Measurements from ENCODE around the gene ADAMTSL4.
A peak's percentile ranks its signal among the peaks of the same experiment; 100 is the strongest.

The ADAMTSL4 gene

DNA sequence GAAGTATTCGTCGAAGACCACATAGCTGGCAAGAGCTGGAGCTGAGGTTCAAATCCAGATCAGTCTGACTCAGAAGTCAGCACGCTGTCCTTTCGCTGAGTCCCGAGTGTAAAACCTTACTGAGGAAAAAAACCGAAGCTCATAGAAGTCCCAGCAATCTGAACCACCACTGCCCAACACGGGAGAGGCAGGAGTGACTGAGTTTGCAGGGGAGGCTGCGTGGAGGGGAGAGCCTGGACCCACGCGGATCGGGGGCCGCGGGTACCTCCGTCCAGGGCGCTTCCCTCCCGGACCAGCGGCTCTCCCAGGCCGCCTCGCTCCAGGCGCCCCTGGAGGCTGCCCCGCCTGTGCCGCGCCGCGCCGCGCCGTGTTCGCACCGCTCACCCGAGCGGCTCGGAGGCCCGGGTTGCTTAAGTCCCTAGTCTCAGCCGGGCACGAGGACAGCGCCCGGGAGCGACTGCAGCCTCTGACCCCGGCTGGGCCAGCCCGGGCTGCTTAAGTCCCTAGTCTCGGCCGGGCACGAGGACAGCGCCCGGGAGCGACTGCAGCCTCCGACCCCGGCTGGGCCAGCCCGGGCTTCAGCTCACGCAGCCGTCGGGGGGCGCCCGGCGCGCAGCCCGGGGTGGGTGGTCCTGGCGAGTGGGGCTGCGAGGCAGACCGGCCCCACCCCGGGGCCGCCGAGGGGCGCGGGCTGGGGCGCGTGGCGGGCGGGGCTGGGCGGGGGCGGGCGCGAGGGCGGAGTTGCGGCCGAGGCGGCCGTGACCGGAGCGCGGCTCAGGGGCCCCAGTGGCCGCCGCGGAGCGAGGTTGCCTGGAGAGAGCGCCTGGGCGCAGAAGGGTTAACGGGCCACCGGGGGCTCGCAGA is at the start of gene ADAMTSL4:
Gene ADAMTSL4 (plus strand): TSS at position 777 of the 864 bp plus-strand sequence. CDS start 2,881 bp downstream, outside the sequence.
- peak; percentile 84 for DNase-seq (ENCODE audit: low spot score)

DNA sequence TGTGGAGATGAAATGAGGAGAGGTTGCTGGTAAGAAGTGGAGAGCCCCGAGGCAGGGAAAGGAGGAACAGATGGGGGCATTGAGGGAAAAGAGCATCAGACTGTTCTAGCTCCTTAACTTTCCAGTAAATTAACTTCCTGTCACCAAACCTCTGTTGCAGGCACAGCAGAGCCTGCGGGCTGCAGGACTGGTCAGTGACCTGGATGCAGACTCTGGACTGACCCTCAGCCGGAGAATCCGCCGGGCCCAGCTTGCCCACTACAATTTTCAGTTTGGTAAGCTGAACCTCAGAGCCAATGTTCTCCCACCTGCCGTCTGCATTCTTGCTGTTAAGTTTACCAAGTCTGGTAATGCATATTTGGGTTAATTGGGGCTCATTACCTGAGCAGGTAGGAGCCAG is 43.8 kb upstream of the ADAMTSL4 start:
- no peak for DNase-seq (ENCODE audit: low spot score)

DNA sequence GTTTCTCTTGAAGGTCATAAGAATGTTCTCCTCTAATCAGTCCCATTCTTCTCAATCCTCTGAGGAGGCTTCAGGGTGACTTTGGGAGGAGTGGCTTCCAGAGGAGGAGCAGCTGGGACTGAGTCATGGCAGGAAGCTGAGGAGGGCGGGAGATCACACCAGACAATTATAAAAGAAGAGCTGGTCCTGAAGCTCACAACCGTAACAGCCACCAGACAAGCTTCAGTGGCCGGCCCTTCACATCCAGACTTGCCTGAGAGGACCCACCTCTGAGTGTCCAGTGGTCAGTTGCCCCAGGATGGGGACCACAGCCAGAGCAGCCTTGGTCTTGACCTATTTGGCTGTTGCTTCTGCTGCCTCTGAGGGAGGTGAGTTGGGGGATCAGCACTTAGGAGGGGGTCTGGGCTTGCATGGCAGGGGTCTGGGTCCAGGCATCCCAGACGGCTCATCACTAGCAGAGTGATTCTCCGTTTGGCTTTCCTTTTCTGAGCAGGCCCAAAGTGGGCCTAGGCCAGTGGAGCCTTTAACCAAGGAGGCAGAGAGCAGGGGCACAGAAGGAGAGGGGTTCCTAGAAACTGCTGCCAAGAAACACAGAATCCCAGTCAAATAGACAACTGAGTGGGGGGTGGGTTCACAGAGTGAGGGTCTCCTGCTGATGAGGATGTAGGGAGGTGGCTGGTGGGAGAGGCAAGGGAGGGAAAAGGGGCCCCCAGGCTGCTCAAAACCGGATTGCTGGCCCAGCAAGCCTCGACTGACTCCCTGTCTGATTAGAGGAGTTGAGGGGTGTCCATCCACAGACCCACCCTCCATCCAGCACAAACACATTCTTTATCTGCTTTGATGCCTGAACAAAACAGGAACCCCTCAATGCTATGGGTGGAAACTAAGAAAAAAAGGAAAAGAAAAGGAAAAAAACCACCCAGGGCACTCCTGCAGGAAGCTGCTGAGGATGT is 41.0 kb upstream of the ADAMTSL4 start, which contains the start of gene ECM1:
Gene ECM1 (plus strand): TSS at position 198 of the 953 bp plus-strand sequence. CDS start 101 bp downstream, at position 299.
- DNase-seq (ENCODE audit: low spot score): peak; percentile 91

DNA sequence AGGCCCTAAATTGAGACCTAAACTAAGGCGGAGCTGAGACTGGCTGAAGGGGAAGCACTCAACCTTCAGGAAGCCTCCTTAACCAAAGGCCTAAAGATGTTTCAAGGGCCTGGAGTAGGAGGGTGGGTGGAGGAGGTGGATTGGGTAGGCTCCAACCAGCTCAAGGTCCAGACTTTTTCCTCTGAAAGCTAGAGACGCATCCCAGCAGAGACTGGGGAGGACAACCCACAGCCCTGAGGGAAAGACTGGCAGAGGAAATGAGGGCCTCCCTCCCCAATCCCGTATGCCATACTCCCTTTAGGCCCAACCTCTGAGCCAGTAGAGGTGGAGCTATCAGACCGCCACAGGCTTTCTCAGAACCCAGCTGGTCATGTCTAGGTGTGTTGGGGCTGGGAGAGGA is 40.2 kb upstream of the ADAMTSL4 start:
- no peak for DNase-seq (ENCODE audit: low spot score)

DNA sequence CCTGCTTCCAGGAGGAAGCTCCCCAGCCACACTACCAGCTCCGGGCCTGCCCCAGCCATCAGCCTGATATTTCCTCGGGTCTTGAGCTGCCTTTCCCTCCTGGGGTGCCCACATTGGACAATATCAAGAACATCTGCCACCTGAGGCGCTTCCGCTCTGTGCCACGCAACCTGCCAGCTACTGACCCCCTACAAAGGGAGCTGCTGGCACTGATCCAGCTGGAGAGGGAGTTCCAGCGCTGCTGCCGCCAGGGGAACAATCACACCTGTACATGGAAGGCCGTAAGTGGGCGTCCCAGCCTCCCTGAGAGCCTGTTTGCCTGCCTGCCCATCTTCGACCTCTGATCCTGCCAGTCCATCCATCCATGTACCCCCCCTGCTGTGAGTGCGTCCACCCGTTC is 37.7 kb upstream of the ADAMTSL4 start:
- no peak for DNase-seq (ENCODE audit: low spot score)

DNA sequence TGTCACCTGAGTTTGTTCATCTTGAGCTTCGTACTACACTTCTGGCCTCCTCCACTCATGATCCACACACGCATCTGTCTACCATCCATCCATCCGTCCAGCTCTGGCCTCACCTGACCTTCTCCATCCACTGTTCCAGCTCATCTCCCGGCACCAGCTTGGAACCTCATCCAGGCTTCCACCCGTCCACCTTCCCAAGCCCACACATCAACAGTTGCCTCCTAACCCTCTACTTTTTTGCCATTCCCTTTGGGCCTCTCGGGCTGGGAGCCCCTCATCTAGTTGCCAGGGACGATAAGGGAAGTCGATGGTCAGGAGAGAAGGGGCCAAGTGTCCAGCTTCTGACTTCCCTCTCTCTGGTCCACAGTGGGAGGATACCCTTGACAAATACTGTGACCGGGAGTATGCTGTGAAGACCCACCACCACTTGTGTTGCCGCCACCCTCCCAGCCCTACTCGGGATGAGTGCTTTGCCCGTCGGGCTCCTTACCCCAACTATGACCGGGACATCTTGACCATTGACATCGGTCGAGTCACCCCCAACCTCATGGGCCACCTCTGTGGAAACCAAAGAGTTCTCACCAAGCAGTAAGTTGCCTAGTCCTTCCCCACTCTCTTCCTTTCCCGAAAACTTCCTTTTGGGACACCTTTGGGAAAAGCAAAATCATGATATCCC is 37.1 kb upstream of the ADAMTSL4 start:
- no peak for DNase-seq (ENCODE audit: low spot score)

DNA sequence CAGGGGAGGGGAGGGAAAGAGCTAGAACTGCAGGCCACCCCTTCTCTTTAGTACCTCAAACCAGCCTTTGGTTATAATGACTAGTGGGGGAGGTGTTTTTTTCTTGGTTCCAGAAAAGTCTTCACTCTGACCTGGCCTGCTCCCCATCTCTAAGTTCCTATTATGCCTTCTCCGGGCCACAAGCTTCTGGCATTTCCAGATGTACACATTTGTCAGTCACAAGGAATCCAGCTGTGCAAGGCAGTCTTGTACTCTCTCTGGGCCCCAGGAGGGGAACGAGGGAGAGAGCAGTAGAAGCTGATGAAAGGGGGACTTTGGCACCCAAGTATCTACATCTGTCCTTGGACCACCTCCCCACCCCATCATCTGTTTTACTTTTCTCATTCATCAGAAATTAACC is 36.4 kb upstream of the ADAMTSL4 start:
- no peak for DNase-seq (ENCODE audit: low spot score)

DNA sequence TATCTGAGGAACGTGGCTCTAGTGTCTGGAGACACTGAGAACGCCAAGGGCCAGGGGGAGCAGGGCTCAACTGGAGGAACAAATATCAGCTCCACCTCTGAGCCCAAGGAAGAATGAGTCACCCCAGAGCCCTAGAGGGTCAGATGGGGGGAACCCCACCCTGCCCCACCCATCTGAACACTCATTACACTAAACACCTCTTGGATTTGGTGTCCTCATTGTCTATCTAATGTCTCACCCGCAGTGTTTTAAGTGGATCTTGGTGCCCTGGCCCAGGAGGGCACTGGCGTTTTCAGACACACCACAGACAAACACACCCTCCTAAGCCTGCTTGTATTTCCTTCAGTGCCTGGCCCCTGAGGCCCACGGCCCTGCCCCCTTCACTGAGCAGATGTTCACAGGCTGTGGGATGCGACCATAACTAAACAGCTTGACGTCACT is 35.8 kb upstream of the ADAMTSL4 start:
- DNase-seq (ENCODE audit: low spot score): no peak

DNA sequence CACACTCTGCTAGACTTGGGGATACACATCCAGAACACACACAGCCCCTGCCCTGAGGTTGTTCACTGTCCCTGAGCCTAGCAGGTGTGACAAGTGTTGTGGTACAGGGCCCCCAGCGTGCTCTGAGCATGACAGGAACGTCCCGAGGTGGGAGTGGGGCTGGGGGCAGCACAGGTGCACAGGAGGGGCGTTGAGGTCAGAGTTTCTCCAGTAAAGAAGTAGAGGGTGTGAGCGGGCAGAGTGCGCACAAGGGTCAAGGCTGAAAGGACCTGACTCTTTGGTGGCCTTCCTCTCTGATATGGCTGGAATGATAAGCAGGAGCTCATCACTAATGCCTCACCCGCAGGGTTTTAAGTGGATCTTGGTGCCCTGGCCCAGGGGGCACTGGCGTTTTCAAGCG is 34.9 kb upstream of the ADAMTSL4 start:
- DNase-seq (ENCODE audit: low spot score): no peak

DNA sequence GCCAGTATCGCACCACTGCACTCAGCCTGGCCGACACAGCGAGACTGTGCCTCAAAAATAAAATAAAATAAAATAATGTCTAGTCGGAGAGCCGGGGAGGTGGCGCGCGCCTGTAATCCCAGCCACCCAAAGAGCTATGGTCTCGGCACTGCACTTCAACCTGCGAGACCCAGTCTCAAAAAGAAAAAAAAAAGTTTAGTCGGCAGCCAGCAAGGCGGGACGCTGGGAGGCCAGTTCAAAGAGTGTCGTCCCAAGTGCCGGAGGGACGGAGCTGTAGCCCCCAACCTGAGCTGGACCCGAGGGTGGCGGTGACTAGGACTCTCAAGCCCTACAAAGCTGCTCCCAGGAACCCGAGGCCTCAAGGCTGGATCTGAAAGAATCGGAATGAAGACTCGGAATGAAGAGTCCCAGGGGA is 34.3 kb upstream of the ADAMTSL4 start:
- DNase-seq (ENCODE audit: low spot score): no peak

DNA sequence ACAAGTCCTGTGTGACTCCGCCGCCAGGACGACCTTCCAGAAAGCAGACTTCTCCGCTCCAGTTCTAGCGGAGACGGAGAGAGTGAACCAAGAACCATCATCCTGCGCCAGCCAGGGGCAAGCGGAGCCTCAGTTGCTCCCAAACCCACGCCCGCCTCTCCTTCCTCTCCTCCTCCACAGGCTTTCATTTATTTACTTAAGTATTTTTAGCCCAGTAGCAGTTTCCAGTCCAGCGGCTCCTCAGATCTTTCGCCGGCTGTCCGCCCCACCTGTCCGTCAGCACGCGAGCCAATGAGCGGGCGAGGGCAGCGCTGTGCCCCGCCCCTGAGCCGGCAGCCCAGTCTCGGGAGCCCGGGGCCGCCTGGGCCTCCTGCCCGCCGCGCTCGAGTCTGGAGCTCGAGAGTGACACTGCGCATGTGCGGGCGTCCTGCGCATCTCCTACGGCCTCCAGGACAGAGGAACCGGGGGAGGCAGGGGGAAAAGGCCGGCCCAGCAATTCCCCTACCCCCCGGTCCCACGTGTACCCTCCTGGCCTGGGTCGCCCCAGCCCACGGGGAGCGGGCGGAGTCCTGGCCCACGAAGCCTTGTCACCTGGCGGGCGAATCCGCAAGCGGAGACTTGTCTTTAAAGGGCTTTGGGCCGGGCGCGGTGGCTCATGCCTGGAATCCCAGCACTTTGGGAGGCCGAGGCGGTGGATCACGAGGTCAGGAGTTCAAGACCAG is 33.7 kb upstream of the ADAMTSL4 start, which contains the start of gene FALEC:
Gene FALEC (plus strand): TSS at position 425 of the 722 bp plus-strand sequence.
- DNase-seq (ENCODE audit: low spot score): peak; percentile 97

DNA sequence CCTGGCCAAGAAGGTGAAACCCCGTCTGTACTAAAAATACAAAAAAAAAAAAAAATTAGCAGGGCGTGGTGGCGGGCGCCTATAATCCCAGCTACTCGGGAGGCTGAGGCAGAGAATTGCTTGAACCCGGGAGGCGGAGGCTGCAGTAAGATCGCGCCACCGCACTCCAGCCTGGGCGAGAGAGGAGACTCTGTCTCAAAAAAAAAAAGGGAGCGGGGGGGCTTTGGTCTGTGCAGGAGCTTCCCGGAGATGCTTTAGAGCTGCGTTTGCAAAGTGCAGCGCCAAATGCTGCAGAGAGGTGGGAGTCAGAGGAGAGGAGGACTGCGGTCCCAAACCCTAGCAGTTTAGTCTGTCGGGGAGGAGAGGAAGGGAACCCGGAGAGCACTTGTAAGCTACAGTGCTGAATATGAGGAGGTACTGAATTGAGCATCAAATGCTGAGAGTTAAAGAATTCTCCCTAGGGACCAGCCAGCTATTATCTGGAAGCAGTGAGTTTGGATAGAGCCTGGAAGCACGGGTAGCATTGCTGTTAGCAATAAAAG is 33.1 kb upstream of the ADAMTSL4 start:
- DNase-seq (ENCODE audit: low spot score): peak; percentile 55

DNA sequence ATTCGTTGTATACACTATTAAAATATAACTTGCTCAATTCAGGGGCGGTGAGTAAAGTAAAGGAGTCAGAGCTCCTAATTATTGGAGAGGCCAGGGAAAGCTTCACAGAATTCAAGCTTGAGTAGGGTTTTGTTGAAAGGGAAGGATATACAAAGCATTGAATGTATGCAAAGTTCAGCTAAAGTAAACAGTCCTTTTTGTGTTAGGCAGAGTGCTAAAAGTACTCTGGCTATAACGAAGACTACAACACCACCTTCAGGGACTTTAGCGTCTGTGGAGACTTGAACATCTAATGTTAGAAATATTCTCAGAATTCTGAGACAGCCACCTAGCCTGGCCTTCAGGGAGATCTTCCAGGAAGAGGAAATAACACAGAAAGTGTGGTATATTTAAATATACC is 32.6 kb upstream of the ADAMTSL4 start:
- DNase-seq (ENCODE audit: low spot score): peak; percentile 63

DNA sequence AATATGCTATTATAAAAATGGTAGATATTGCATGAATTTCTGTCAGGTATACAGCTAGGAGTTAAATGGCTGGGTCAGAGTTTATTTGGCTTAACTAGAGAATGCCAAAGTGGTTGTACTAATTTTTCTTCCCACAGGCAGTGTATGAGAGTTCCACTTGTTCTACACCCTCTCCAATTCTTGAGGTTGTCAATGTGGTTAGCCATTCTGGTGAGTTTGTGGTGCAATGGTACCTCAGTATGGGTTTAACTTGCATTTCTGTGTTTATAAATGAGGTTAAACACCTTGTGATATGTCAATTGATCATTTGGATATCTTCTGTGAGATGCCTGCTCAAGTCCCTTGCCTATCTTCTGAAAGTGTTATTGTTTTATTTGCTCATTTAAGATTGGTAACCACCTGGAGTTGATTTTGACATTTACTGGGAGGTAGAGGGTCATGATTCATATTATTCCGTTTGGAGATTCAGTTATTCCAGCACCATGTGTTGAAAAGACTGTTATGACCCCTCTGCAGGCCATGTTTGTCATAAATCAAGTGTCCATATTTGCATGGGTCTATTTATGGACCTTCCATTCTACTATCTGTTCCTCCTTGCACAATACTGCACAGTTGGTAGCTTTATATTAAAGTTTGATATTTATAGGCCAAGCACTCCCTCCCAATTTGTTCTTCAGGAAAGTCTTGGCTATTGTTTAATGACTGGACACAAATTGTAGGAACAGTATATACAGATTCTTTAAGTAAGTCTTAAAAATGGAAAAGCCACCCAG is 27.8 kb upstream of the ADAMTSL4 start:
- DNase-seq (ENCODE audit: low spot score): no peak

DNA sequence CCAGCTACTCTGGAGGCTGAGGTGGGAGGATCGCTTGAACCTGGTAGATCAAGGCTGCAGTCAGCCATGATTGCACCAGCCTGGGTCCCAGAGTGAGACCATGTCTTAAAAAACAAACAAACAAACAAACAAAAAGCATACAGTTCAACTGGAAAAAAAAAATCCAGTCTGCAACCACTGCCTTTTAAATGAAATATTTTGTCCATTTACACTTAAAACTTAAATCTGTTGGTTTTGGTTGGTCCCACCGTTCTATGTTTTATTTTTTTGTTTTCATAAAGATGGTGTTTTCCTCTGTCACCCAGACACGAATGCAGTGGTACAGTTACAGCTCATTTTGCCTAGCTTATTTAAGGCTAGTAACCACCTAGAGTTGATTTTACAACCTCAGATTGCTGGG is 23.9 kb upstream of the ADAMTSL4 start:
- no peak for DNase-seq (ENCODE audit: low spot score)

DNA sequence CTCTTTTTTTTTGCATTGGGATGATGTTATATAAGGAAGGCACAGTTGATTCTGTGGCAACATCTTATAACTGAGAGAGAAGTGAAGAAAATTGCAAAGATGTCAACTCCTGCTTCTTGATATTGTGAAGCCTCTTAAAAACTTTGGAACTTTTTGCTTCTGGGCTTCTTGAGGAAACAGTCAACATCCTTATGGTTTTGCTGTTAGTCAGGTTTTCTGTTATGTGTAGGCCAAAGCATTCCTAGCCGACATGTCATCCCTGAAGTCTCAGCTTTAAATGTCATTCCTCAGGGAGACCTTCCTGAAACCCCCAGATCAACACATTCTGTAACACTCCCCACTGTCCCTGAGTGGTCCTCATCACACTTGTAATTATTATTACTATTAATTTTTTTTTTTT is 21.0 kb upstream of the ADAMTSL4 start:
- no peak for DNase-seq (ENCODE audit: low spot score)

DNA sequence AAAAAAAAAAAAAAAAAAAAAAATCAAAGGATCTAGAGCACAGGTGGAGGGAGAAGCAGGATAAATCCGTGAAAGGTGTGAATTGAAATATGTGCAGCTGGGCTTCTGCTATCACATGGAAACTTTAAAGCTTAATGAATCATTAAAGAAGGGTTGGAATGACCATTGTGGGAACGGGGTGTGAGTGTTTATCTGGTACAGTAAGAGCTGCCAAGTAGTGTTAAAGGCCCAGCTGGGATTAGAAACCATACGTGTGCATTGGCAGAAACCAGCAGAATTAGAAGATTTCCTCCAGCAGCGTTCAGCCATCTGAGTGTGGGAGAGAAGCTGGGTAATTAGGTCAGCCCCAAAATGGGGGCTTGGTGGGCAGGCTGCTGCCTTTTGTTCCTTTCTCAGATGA is 20.2 kb upstream of the ADAMTSL4 start:
- DNase-seq (ENCODE audit: low spot score): peak; percentile 34

DNA sequence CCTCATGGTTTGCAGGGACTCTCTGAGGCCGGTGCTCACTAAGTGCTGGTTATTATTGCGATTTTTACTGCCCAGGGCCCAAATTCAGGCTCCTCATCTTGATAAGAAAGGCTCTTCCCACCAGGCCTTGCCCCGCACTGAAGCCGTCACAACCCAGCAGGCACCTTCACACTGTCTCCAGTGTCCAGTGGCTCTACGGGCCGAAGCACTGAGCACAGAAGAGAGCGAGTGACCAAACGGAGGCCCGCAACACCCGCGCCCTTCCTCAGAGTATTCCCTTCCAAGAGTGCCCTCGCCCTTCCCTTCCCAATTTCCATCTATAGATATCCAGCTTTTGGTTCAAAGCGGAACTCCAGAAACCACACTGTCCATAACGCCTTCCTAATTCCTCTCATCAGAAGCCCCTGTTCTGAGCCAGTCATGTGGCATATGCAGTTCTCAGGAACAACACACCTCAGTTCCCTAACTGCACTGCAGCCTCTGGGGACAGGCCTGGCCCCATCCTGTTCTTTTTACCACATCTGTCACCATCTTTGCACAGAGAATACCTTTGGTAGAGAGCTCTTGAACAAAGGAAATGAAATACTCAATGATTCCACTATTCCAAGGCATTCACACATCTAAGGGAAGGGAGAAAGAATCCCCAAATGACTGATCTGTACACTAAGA is 18.6 kb upstream of the ADAMTSL4 start:
- DNase-seq (ENCODE audit: low spot score): no peak

DNA sequence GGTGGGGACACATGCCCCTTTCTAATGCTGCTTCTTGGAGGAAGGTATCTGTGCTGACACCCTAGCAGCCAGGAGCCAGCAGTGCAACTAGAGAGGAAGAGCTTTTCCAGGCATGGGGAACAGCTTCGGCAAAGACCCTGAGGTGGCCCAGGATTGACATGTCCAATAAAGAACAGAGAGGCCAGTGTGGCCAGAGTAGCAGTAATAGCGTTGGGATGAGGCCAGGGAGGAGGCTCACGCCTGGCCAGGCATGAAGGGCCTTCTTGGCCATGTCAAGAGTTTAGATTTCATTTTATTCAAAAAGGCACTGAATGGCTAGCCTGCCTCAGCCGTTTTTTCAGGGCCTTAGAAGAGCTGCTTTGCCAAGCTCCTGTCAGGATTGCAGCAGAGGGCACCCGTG is 16.3 kb upstream of the ADAMTSL4 start:
- no peak for DNase-seq (ENCODE audit: low spot score)

DNA sequence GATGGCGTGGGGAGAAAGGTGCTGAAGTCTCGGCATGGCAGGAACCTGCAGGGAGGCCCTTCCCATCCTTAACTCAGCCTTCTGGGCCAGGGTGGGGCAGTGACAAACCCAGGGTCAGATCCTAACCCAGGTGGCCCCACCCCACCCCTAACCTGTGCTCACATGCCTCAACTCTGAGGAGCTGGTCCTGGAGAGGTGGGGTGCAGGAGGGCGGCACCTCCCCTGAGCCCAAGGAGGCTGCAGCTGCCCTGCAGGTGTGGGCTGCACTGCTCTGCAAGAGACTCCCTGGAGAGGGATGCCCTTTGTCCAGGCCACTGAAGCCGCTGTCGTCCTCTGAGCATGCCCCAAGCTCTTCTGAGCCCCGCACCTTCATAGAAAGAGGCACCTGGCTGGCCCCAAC is 15.2 kb upstream of the ADAMTSL4 start:
- no peak for DNase-seq (ENCODE audit: low spot score)

All from RKO (cell line).